Ishikawa (cell line): ENCODE measurements around the gene SLC26A2.

ENCODE experiments used
- CEBPB ChIP-seq: IDR thresholded peaks from 2 replicates; pipeline ENCODE4 v1.6.1; 2012
- CREB1 ChIP-seq: IDR thresholded peaks from 2 replicates; pipeline ENCODE4 v1.6.1; 2012; ENCODE audit warnings: low read depth
- EGR1 ChIP-seq: IDR thresholded peaks from 2 replicates; pipeline ENCODE4 v1.6.1; 2012
- EP300 ChIP-seq: IDR thresholded peaks from 2 replicates; pipeline ENCODE4 v1.6.1; 2012; ENCODE audit warnings: borderline replicate concordance
- FOXM1 ChIP-seq: IDR thresholded peaks from 2 replicates; pipeline ENCODE4 v1.6.1; 2012; ENCODE audit warnings: low read depth, borderline replicate concordance
- NFIC ChIP-seq: IDR thresholded peaks from 2 replicates; pipeline ENCODE4 v1.6.1; 2012
- RAD21 ChIP-seq: IDR thresholded peaks from 2 replicates; pipeline ENCODE4 v1.6.1; 2012; ENCODE audit warnings: low read depth
- TAF1 ChIP-seq: IDR thresholded peaks from 2 replicates; pipeline ENCODE4 v1.6.1; 2012; ENCODE audit warnings: low read depth, mild to moderate bottlenecking
- TCF12 ChIP-seq: IDR thresholded peaks from 2 replicates; pipeline ENCODE4 v1.6.1; 2012; ENCODE audit warnings: low read depth
- TEAD4 ChIP-seq: IDR thresholded peaks from 2 replicates; pipeline ENCODE4 v1.6.1; 2012
- YY1 ChIP-seq: IDR thresholded peaks from 2 replicates; pipeline ENCODE4 v1.6.1; 2012; ENCODE audit warnings: low read depth
- ZBTB7A ChIP-seq: IDR thresholded peaks from 2 replicates; pipeline ENCODE4 v1.6.1; 2012; ENCODE audit warnings: low read depth
- TF ChIP-seq, protein P1 (sequence below): IDR thresholded peaks from 2 replicates; pipeline ENCODE4 v1.6.1; 2012; ENCODE audit warnings: low read depth, mild to moderate bottlenecking
- TF ChIP-seq, protein P2 (sequence below): IDR thresholded peaks from 2 replicates; pipeline ENCODE4 v1.6.1; 2012
- TF ChIP-seq, protein P3 (sequence below): IDR thresholded peaks from 2 replicates; pipeline ENCODE4 v1.6.1; 2012

The SLC26A2 gene

DNA sequence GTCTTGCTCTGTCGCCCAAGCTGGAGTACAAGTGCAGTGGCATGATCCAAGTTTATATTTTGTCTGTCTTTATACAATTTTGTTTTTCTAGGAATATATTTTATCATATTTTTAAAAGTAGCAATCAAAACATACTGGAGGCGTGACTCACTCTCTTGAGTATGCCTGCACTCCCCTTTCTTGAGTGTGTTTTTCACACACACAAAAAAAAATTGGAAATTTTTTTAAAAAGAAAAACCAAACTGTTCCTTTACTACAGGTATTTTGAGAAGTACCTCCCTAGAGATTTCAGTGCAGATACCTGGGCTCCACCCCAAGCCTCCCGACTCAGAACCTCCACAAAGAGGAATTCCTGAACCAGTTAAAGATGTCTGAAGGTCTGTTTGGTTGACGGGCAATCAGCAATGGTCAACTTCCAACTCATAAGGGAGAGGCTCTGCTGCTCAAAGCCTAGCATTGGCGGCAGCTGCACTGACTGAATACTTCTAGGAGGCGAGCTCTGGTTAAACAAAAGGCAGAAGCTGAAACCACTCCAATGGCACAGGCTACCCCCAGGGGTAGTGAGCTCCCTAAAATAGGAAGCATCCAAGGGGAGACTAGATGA lies 43.4 kb upstream of the SLC26A2 start:
- TF ChIP-seq, protein P1, sequence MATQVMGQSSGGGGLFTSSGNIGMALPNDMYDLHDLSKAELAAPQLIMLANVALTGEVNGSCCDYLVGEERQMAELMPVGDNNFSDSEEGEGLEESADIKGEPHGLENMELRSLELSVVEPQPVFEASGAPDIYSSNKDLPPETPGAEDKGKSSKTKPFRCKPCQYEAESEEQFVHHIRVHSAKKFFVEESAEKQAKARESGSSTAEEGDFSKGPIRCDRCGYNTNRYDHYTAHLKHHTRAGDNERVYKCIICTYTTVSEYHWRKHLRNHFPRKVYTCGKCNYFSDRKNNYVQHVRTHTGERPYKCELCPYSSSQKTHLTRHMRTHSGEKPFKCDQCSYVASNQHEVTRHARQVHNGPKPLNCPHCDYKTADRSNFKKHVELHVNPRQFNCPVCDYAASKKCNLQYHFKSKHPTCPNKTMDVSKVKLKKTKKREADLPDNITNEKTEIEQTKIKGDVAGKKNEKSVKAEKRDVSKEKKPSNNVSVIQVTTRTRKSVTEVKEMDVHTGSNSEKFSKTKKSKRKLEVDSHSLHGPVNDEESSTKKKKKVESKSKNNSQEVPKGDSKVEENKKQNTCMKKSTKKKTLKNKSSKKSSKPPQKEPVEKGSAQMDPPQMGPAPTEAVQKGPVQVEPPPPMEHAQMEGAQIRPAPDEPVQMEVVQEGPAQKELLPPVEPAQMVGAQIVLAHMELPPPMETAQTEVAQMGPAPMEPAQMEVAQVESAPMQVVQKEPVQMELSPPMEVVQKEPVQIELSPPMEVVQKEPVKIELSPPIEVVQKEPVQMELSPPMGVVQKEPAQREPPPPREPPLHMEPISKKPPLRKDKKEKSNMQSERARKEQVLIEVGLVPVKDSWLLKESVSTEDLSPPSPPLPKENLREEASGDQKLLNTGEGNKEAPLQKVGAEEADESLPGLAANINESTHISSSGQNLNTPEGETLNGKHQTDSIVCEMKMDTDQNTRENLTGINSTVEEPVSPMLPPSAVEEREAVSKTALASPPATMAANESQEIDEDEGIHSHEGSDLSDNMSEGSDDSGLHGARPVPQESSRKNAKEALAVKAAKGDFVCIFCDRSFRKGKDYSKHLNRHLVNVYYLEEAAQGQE, result no peak
- no peak for TF ChIP-seq NFIC
- no peak for TF ChIP-seq RAD21
- TF ChIP-seq TCF12, result no peak
- no peak for TF ChIP-seq FOXM1

DNA sequence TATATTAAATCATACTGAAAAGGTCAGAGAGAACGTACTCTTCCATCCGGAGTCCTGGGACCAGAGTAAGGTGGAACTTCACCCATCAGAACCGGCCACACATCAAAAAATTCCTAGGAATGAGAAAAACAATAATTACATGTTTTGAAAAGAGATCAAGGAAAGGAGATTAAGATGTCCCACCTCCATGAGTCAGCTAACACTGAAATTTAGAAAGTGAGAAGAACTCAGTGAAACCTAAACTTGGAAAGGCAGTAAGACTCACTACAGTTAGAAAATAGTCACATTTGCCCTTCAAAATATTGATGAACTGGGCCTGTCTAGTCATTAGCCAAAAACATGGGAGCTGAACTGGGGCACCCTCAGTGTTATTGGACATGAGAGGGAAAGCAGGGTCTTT lies 39.0 kb upstream of the SLC26A2 start:
- TF ChIP-seq FOXM1 (no peak), CEBPB (no peak), TAF1 (no peak), EP300 (no peak), EGR1 (no peak), TEAD4 (no peak)
- TF ChIP-seq, protein P2, sequence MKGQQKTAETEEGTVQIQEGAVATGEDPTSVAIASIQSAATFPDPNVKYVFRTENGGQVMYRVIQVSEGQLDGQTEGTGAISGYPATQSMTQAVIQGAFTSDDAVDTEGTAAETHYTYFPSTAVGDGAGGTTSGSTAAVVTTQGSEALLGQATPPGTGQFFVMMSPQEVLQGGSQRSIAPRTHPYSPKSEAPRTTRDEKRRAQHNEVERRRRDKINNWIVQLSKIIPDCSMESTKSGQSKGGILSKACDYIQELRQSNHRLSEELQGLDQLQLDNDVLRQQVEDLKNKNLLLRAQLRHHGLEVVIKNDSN, result no peak
- TF ChIP-seq, protein P3, sequence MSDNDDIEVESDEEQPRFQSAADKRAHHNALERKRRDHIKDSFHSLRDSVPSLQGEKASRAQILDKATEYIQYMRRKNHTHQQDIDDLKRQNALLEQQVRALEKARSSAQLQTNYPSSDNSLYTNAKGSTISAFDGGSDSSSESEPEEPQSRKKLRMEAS, result no peak

DNA sequence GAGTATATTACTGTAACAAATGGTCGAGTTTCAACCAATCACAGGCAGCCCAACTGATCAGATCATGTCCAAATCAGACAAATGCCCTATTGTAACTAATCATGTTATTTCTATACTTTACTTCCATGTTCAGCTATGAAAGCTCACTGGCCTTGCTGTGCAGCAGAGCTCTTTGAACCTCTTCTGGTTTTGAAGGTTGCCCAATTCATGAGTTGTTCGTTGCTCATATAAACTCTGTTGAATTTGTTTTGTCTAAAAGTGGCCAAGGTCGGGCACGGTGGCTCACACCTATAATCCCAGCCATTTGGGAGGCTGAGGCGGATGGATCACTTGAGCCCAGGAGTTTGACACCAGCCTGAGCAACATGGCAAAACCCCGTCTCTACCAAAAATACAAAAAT lies 37.6 kb upstream of the SLC26A2 start:
- TF ChIP-seq, protein P1, result no peak
- TF ChIP-seq TAF1, result no peak
- TF ChIP-seq YY1, result no peak
- TF ChIP-seq FOXM1, result no peak
- TF ChIP-seq TCF12, result no peak
- TF ChIP-seq EP300, result no peak
- no peak for TF ChIP-seq CREB1
- TF ChIP-seq, protein P2, result no peak
- TF ChIP-seq NFIC, result no peak
- TF ChIP-seq EGR1, result no peak

DNA sequence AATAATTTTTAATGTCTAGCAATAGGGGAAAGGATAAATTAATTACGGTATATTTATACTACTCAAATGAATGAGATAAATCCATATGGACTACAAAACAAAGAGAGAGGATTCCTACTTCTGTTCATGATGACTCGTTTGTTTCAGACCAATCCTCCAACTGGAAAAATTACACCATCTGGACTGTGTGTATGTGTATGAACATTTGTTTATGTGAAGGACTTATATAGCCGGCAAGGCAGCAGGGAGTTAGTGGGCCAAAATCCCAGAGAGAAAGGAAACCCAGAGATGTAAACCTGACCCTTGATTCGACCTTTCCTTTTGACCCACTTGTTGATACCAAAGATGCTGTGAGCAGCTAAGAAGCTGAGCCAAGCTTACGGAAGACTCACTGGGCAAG lies 36.1 kb upstream of the SLC26A2 start:
- TF ChIP-seq TCF12 (no peak), ZBTB7A (no peak), TAF1 (no peak), NFIC (no peak), YY1 (no peak), EGR1 (no peak), RAD21 (no peak), CEBPB (no peak), TEAD4 (no peak), FOXM1 (no peak), CREB1 (no peak), EP300 (no peak)
- TF ChIP-seq, protein P3, result no peak
- TF ChIP-seq, protein P2, result no peak
- TF ChIP-seq, protein P1, result no peak
